ENCODE measurements around the gene ZNF273. TPM values are rescaled to one million over a fixed set of nuclear protein-coding genes. Genes with fewer than 3 reads are reported as not detected.

The ZNF273 gene
- total RNA-seq (2022; extraction: Qiagen RNA extraction; ENCODE audit: low read depth) = 2.1 to 3.0 TPM (median 2.2 TPM) in 5 replicates

GRCh38 chr7:64902806-64903721, at the start of gene ZNF273:
ZNF273 (plus strand) TSS chr7:64903273; CDS start chr7:64903318, 45 bp downstream.

Other genes starting within 250 kb of the ZNF273 start
- 2.3 to 3.9 TPM (median 2.6 TPM) in 5 replicates for gene ZNF107, start 237.1 kb upstream of the ZNF273 start, total RNA-seq (2022; extraction: Qiagen RNA extraction; ENCODE audit: low read depth)
- gene ZNF138, start 108.8 kb upstream of the ZNF273 start, total RNA-seq (2022; extraction: Qiagen RNA extraction; ENCODE audit: low read depth) = 3.1 to 3.3 TPM (median 3.3 TPM) in 5 replicates
- gene ZNF117, start 87.8 kb downstream of the ZNF273 start, total RNA-seq (2022; extraction: Qiagen RNA extraction; ENCODE audit: low read depth) = 0.14 to 0.28 TPM (median 0.18 TPM) in 5 replicates
- gene ERV3-1, start 103.4 kb downstream of the ZNF273 start, total RNA-seq (2022; extraction: Qiagen RNA extraction; ENCODE audit: low read depth) = 3.1 to 5.4 TPM (median 3.7 TPM) in 5 replicates